ENCODE measurements around the gene PI4KA. TPM values are rescaled to one million over a fixed set of nuclear protein-coding genes. Genes with fewer than 3 reads are reported as not detected.
"Not testable (repeated sequence)": the region's sequence is repeated elsewhere in the genome, so short reads cannot be mapped to it uniquely, and the experiment has no call there.

PI4KA gene
- total RNA-seq, 1 experiment from 2014 or later: 12.6 TPM

DNA sequence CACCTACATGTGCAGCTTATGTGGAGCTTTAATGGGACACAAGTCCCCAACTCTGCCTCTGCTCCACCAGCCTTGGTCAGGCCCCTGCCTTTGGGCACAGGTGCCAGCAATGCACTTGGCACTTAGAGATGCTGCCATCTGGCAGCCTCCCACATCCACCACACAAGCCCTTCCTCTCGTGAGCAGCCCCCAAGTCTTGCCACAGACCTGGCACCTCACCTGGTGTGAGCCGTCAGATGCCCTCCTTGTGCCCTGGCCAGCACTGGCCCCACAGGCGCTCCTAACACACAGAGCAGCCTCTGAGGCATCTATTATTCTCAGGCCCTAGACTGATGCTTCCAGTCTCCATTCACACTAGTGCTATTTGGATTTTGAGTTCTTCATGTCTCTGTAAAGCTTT, 109.2 kb downstream of the PI4KA start:
- DNase-seq (ENCODE audit: low spot score): no peak

DNA sequence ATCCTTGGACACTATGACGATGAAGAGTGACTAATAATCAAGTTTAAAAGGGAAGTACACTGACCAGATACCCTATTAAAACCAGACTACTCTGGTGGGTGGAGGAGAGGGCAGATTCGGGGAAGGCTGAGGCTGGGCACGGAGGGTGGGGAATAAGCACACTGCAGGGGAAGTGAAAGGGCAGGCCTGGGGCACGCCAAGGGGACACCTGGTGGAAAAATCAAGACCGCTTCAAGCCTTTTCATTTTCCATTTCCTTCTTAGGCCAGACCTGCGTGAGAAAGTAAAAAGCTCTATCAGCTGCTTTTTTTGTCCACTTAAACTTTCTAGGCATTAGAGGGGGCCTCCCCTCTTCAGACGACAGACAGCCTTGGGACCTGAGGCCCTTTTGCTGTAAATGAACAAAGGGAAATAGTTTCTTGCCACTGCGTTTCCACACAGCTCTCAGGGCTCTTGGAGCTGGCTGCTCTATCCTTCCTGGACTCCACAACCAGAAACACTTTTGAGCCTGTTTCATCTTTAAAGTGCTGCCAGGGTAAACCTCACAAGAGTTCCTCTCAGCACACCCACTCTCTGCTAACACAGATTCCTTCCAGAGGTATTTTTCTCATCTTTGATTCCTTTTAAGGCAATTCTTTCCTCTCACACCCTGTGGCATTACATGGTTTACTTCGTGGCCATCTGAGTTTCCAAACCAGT, 109.7 kb downstream of the PI4KA start:
- DNase-seq (ENCODE audit: low spot score): no peak

GRCh38 chr22:20748082-20748481, 110.5 kb downstream of the PI4KA start:
- no peak for DNase-seq (ENCODE audit: low spot score)

DNA sequence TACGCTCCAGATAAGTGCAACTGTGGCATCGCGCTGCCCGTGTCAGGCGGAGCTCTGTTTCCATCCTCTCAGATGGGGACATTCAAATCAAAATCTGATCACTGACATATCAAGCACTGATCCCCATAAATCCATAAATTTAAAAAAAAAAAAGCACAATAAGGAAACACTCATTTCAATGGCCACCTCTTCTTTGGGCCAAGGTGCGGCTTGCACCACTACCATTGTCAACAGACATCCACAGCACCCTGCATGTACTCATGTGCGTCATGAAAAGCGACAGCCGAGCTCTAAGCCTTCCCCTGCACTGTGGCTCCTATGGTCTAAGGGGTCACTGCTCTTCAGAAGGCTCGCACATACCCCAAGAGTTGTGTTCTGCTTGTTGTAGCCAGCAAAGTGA, 111.4 kb downstream of the PI4KA start:
- no peak for DNase-seq (ENCODE audit: low spot score)

- no peak for DNase-seq (ENCODE audit: low spot score)
Observed at GRCh38 chr22:20746431-20747189, 112.0 kb downstream of the PI4KA start.

- DNase-seq (ENCODE audit: low spot score): no peak
Observed at GRCh38 chr22:20745119-20745518, 113.5 kb downstream of the PI4KA start.

GRCh38 chr22:20744456-20744855, 114.2 kb downstream of the PI4KA start:
- no peak for DNase-seq (ENCODE audit: low spot score)

GRCh38 chr22:20742764-20743163, 115.8 kb downstream of the PI4KA start:
- no peak for DNase-seq (ENCODE audit: low spot score)

DNA sequence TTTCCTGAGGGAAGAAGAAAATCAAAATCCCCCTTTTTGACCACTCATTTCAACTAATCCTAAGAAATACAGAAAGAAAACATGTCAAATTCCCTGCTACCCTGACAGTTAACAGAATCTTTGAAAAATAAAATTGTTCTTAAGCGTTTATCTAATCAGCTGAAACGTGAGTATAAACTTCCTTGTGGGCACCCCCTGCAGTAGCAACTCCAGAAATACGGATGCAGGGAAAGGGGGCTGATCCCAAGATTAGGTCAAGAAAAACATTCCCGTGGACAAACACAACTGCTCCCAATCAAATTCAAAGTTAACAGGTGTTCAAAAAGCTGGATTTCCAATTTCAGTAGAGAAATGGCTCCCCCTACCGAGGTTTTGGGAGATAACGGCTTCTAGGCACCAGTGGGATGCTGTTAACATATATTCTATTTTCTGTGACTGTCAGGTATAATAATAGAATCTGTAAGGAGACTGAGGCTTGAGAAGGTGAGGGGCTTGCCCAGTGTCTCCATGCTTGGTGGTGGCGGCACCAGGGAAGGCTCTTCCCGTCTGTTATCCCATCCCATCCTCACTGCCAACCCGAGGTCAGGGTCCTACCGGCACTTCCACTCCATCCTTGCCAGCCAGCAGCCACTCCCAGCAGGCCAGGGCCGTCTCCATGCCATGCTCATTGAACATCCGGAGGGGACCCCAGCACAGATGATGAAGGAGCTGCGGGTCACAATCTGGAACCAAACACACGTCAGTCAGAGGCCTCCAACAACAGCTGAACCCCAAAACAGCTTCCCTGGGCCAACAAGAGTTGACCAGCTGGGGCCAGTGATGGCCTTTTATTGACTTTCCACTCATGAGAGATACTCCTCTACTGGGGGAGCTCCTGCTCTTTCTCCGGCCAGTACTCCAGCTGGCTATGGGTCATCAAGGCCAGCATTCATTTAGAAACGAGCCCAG, 116.7 kb downstream of the PI4KA start:
- DNase-seq (ENCODE audit: low spot score): no peak

DNA sequence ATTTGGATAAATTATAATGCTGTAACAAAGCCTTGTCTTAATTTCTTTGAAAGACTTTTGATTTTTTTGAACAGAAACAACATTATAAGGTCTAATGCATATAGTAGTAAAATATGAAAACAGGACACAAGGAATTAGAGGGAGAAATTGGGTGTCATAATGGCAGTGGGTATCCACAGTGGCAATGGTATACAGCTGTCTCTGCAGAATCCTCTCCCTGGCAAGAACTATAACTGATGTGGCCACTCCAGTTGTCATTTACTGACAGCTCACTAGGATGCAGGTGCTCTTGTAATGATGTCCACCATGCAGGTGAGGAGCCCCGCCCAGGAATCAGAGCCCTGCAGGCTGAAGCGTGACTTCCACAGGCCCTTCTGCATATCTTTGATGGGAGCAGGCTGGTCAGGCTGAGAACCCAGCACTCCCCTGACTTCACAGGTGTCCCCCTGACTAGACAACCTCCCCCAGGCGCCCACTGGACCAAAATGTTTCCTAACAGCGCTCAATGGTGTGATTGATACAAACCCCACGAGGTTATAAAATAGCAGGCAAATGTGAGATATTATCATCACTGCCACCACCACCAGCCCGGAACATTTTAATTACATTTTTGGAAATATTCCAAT, 117.5 kb downstream of the PI4KA start:
- DNase-seq (ENCODE audit: low spot score): no peak

DNA sequence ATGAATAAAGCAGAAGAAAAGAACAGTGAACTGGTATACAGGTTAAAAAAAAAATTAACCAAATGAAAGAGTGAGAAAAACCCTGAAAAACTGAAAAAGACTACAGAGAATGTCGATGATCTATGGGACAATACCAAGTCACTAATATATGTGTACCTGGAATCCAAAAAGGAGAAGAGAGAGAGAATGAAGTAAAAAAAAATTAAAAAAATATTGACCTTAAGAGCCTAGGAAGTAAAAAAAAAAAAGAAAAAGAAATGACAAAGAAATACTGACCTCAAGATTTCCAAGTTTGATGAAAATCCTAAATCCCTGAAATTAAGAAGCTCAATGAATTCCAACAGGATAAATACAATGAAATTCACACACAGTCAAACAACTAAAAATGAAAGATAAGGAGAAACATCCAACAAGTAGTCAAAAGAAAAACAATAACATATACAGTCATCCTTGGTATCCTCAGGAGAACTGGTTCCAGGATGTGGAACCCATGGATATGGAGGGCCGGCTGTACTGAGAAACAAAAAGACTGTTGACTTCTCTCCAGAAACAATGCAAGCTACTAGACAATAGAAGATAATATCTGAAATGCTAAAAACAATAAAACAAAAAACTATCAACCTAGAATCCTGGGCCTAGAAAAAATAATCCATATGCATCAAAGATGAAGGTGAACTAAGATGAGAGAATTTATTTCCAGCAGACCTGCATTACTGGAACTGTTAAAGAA, 118.2 kb downstream of the PI4KA start:
- no peak for DNase-seq (ENCODE audit: low spot score)

DNA sequence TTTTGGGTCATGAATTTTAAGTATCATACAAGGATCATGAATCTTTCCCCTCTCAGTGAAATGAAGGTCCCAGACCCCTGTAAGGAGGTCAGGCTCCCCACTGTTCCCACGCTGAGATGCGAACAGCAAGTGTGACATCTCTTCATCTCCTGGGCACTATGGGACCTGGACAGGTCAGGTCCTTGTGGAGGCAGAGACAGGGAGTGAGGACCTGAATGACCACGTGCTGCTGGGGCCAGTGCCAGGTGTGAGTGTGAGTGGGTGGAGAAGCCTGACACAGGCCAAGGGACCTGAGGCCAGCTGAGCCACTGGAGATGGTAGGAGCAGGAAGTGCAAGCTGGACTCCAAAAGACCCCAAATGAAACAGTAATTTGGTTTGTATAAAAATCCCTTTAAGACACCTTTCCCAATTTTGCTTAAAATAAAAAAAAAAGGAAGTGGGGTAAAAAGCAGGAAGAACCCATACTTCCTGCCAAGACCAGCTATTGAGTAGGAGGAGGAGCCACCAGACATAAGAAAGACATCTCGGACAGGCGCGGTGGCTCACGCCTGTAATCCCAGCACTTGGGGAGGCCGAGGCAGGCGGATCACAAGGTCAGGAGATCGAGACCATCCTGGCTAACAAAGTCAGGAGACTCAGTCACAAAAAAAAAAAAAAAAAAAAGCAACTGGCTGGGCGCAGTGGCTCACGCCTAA, 120.1 kb downstream of the PI4KA start:
- no peak for DNase-seq (ENCODE audit: low spot score)

GRCh38 chr22:20736891-20737290, 121.7 kb downstream of the PI4KA start:
- not testable (repeated sequence) for DNase-seq (ENCODE audit: low spot score)

- DNase-seq (ENCODE audit: low spot score): not testable (repeated sequence)
Observed at GRCh38 chr22:20735356-20736162, 123.1 kb downstream of the PI4KA start.

GRCh38 chr22:20732431-20732830, 126.2 kb downstream of the PI4KA start:
- not testable (repeated sequence) for DNase-seq (ENCODE audit: low spot score)

- no peak for DNase-seq (ENCODE audit: low spot score)
Observed at GRCh38 chr22:20729194-20729593, 129.4 kb downstream of the PI4KA start.

DNA sequence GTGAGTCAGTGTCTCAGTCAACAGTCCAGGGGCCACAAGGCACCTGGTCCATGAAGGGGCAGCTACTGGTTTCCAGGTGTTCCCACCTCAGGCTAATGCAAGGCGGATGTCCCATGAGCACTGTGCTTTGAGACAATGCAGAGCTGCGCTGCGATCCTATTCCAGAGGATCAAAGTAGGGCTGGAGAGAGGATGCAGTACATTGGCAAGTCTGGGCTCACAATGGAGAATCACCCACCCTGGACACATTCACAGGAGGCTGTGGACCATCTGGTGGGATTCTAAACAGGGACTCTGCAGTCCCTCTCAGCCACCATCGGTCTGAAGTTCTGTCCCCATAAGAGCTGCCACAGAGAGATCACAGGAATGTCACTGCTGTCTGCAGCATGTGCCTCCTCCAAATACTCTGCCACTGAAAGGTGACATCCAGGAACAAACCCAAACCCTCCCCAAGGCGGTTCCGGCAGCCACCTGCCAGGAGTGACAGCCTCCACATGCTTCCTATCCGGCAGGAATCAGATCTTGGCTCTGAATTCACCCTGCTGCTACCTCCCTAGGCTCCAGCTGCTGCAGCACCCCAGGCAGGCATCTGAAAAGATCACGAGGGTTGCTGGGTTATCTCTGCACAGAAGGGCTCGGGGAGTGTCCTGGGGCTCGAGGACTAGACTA, 130.0 kb downstream of the PI4KA start:
- DNase-seq (ENCODE audit: low spot score): no peak

DNA sequence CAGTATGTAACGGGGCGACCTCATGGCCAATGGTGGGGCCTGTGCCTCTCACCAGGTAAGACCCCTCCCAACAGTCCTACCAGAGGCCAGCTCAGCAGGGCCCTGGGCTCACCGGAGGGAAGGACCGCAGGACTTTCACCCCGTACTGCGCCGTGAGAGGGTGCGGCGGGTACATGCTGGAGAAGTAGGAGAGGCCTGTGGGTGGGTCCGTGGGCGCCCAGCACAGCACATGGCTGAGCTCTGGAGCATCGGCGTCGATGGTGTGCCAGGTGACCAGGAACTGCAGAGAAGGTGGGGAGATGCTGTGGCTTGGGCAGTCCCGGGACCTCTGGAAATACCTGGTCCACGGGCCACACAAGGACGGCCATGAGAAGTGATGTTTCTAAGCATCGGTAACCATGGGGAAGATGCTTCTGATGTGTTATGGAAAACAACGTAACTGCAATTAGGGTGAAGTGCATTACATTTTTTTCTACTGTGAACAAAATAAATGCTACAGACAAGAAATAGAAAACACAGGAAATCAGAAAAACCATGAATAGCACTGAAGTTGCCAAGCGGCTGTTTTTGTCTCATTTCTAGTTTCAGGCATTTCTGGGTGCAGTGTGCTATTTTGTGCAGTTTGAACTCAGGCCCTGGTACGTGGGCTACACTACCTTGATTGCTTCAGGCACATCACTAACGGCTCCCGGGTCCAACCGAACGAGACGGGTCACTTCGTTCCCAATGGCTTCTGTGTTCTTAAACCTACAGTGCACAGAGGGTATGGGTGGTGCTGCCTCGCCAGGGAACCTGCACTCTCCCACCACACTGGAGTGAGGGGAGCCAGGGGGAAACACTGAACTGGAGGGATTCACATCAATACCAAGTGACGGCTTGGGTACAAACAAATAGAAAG, 131.2 kb downstream of the PI4KA start:
- DNase-seq (ENCODE audit: low spot score): no peak
